HG03571 (cell line): Measurements from ENCODE around the gene KRTAP9-7.
"Not testable (repeated sequence)": the region's sequence is repeated elsewhere in the genome, so short reads cannot be mapped to it uniquely, and the experiment has no call there.

ENCODE experiments used
- ATAC-seq: cut with Tn5 transposase; IDR thresholded peaks from one replicate; pipeline ENCODE4 v1.9.1; 2021; ENCODE audit not compliant: unreplicated experiment

The KRTAP9-7 gene

GRCh38 chr17:41275648-41276190 is at the start of gene KRTAP9-7:
Gene KRTAP9-7 (plus strand): TSS chr17:41275698. CDS start chr17:41275698, 0 bp downstream.
- ATAC-seq, result not testable (repeated sequence)

GRCh38 chr17:41226051-41226450 is 49.4 kb upstream of the KRTAP9-7 start:
- no peak for ATAC-seq

- ATAC-seq, result not testable (repeated sequence)
These were observed 48.9 kb upstream of the KRTAP9-7 start, which contains the start of gene KRTAP9-2 for GRCh38 chr17:41226598-41227095. Gene KRTAP9-2 (plus strand): TSS chr17:41226648. CDS start chr17:41226655, 7 bp downstream.

- no peak for ATAC-seq
These were observed 45.4 kb upstream of the KRTAP9-7 start for GRCh38 chr17:41230094-41230493.

- no peak for ATAC-seq
These were observed 43.8 kb upstream of the KRTAP9-7 start for GRCh38 chr17:41231731-41232130.

GRCh38 chr17:41232399-41233105 is 42.9 kb upstream of the KRTAP9-7 start, which contains the start of gene KRTAP9-3:
Gene KRTAP9-3 (plus strand): TSS chr17:41232449. CDS start chr17:41232502, 53 bp downstream.
- not testable (repeated sequence) for ATAC-seq

GRCh38 chr17:41237116-41237515 is 38.4 kb upstream of the KRTAP9-7 start:
- not testable (repeated sequence) for ATAC-seq

GRCh38 chr17:41237949-41238437 is 37.5 kb upstream of the KRTAP9-7 start, which contains the start of gene KRTAP9-8:
Gene KRTAP9-8 (plus strand): TSS chr17:41237999. CDS start chr17:41238052, 53 bp downstream.
- not testable (repeated sequence) for ATAC-seq

- ATAC-seq, result not testable (repeated sequence)
These were observed 28.3 kb upstream of the KRTAP9-7 start for GRCh38 chr17:41246995-41247787.

GRCh38 chr17:41249637-41250240 is 25.8 kb upstream of the KRTAP9-7 start, which contains the start of gene KRTAP9-4:
Gene KRTAP9-4 (plus strand): TSS chr17:41249687. CDS start chr17:41249721, 34 bp downstream.
- ATAC-seq, result not testable (repeated sequence)

- no peak for ATAC-seq
These were observed 24.2 kb upstream of the KRTAP9-7 start for GRCh38 chr17:41251261-41251660.

- ATAC-seq, result no peak
These were observed 20.6 kb upstream of the KRTAP9-7 start for GRCh38 chr17:41254861-41255260.

GRCh38 chr17:41255381-41256290 is 19.9 kb upstream of the KRTAP9-7 start, which contains the start of gene KRTAP9-9:
Gene KRTAP9-9 (plus strand): TSS chr17:41255384.
- ATAC-seq, result not testable (repeated sequence)

GRCh38 chr17:41256291-41256685 is 19.2 kb upstream of the KRTAP9-7 start:
- no peak for ATAC-seq

- no peak for ATAC-seq
These were observed 17.1 kb upstream of the KRTAP9-7 start for GRCh38 chr17:41258406-41258805.

GRCh38 chr17:41263212-41263611 is 12.3 kb upstream of the KRTAP9-7 start:
- no peak for ATAC-seq

GRCh38 chr17:41264599-41264998 is 10.9 kb upstream of the KRTAP9-7 start:
- no peak for ATAC-seq

GRCh38 chr17:41265078-41265477 is 10.4 kb upstream of the KRTAP9-7 start, which contains the start of gene KRTAP9-6:
Gene KRTAP9-6 (plus strand): TSS chr17:41265378. CDS start chr17:41265378, 0 bp downstream.
- no peak for ATAC-seq

- ATAC-seq, result no peak
These were observed 7.8 kb upstream of the KRTAP9-7 start for GRCh38 chr17:41267711-41268110.
